HG03558 (cell line): ENCODE measurements around the gene RBBP7.
A peak's percentile ranks its signal among the peaks of the same experiment; 100 is the strongest.

ENCODE experiments used
- ATAC-seq: cut with Tn5 transposase; IDR thresholded peaks from one replicate; pipeline ENCODE4 v1.9.1; 2021; ENCODE audit warnings: moderate number of reproducible peaks; ENCODE audit not compliant: unreplicated experiment; ENCODE audit errors: extremely low read depth

Gene RBBP7

GRCh38 chrX:16868920-16869319 lies 1.2 kb downstream of the RBBP7 start:
- ATAC-seq: no peak

GRCh38 chrX:16867947-16868346 lies 2.2 kb downstream of the RBBP7 start:
- ATAC-seq: no peak

GRCh38 chrX:16862829-16863228 lies 7.3 kb downstream of the RBBP7 start:
- no peak for ATAC-seq

- no peak for ATAC-seq
Observed at GRCh38 chrX:16856744-16857143, 13.4 kb downstream of the RBBP7 start.

DNA sequence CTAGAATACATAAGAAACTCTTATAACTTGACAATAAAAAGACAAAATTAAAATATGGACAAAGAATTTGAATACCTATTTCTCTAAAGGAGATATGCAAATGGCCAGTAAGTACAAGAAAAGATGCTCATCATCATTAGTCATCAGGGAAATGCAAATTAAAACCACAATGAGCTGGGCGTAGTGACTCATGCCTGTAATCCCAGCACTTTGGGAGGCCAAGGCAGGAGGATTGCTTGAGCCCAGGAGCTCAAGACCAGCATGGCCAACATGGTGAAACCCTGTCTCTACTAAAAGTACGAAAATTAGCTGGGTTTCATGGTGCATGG lies 14.1 kb downstream of the RBBP7 start:
- peak; percentile 44 for ATAC-seq

DNA sequence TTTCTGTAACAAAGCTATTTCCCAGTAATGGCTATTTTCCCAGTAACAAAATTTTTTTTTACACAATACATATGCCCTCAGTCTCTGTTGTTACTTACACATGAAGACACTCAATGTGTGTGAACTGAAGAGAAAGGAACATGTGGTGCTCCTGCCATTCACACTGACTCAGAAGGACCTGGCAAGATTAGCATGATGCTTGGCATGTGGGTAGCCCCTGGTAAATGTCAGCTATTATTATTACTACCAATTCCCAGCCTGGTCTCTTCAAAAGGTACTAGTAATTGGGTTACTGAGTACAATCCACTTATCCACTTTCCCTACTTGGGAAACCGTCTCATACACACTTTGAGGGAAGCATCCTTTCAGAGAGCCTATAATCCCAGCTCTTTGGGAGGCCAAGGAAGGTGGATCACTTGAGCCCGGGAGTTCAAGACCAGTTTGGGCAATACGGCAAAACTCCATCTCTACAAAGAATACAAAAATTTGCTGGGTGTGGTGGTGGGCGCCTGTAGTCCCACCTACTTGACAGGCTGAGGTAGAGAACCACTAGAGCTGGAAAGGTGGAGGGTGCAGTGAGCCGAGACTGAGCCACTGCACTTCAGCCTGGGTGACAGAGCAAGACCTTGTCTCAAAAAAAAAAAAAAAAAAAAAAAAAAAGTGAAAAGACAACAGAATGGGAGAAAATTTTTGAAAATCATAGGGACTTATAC lies 14.6 kb downstream of the RBBP7 start:
- ATAC-seq: no peak

GRCh38 chrX:16853537-16853936 lies 16.6 kb downstream of the RBBP7 start:
- ATAC-seq: no peak

- no peak for ATAC-seq
Observed at GRCh38 chrX:16852617-16853179, 17.5 kb downstream of the RBBP7 start.

- no peak for ATAC-seq
Observed at GRCh38 chrX:16851827-16852226, 18.3 kb downstream of the RBBP7 start.

DNA sequence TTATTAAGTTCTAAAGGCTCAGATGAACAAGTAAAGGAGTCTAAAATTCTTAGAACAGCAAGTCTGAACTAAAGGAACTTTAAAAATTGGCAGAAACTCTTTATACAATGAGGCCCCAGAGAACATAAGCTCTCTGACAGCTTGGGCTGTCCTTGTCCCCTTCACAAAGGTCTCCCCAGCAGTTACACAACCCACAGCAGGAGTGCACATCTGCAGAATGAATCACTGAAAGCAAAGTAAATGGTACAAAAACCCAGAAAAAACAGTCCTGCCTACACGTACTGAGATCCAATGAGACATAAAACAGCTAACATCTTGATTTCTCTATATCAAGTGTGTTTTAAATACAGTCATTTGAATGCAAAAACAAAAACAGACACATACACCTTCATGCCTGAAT lies 18.7 kb downstream of the RBBP7 start:
- no peak for ATAC-seq

DNA sequence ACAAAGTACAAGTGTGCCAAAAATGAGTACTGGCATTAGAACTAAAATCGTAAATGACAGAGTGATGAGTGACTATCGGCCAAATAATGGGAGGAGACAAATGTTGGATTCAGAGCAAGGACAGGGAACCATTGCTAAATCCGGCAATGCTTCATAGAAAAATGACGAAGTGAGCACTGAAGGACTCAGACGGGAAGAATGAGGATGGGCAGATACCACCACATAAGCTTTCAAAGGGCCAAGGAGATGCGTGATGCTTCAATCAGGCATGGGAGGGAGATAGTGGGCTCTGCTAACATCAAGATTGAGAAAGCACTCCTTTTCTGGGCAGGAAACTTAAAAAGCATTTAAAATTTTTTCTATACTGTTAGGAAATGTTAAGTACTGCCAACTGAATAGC lies 21.6 kb downstream of the RBBP7 start:
- ATAC-seq: no peak

DNA sequence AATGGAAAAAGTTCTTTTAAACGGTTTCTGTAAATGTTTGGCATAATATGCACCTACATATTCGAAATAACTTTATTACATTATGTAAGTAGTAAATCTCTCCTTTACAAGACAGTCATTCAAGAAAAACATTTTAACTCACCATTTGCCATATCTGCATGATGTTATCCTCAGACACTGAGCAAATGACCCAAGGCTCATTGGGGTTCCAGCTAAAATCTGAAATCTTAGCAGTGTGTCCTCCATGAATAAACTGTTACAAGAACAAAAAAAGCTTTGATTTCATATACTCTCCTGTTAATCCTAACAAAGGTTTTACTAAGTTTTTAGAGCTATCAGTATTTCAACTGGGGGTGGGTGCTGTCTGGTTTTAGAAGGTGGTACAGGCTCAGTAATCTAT lies 24.5 kb downstream of the RBBP7 start:
- ATAC-seq: no peak

GRCh38 chrX:16843208-16843909 lies 26.8 kb downstream of the RBBP7 start:
- ATAC-seq: no peak

- no peak for ATAC-seq
Observed at GRCh38 chrX:16842684-16843083, 27.5 kb downstream of the RBBP7 start.

DNA sequence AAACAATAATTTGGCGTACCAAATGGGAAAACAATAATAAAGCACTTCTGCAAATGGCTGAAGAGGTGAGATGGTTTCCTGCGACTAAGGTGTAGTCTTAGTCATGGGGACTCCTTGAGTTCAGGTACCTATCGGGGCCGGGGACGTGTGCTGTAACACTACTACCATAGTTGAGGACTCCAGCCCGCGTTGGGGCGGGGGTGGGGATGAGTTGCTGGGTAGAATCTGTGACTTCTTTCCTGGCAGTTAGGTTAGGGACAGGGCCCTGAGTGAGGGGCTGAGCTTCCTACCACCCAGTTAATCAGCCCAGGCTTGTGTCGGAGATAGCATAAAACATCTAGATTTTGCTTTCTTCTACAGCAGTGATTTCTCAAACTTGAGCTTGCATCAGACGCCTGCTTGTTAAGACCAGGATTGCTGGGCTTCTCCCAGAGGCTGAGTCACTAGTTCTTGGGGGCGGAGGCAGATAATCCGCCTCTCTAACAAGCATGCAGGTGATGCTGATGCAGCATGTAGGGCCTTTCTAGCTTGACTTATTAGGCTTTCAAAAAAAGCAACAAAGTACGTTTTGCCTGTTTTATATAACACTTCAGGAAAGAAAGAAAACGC lies 30.2 kb downstream of the RBBP7 start:
- ATAC-seq: no peak

DNA sequence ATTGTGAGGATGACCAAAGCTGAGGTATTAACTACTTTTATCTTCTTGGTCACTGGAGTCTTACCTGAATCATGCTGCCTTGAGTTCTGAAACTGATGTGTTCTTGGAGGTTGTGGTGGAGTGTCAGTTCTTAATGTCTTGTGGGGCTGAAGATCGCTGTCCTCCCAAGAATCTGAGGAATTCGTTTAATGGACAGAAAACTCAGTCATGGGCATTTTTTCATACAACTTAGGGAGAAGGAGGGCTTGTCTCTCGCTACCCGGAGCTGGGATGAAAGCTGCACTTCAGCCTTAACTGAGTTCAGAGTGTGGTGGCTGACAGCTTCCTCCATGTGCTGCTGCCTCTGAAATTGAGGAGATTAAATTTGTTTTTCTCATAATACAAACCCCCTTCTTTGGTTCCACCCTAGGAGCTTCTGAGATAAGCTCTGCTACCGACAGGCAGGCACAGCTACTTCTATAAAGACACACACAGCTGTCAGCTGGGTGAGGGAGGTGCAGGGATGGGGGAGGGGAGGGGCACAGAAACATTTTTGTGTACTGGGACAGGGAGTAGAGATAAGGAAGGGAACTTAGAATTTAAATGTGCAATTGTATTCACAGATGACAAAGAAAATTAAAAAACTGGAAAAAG lies 30.8 kb downstream of the RBBP7 start:
- ATAC-seq: no peak

DNA sequence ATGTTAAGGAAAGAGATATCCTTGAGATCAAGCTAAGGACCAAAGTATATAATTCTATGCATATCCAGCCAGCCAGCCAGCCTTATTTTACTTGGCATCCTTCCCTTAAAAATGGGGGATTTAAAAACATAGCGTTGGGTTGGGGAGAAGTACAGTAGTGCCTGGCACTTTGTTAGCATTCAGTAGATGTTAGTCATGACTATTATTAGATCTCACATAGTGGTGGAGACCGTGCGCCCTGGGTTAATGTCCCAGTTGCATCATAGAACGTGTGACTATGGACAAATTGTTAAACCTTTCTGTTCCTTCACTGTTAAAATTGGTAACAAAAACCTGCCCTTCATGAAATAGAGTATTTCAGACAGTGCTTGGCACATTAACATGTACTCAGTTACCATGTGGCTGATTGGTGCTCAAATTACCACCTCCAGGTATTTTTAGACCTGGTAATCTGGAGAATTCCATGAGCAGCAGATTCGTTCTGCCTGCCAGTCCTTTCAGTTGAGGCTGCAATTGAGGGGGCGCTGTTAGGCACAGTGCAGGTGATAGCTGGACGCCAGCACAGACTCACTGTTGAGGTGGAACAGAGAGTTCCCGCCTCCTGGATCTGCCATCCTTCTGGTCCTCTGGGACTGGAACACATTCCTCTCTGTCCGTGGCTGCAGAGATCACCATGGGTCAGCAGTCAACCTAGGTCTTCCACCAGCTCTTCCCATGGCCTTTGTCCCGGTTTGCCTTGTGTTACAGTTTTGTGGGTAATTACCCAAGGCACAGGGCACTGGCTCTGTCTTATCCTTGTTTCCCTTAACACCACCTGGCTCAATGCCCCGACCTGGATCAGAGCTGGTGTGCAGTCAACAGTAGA lies 31.7 kb downstream of the RBBP7 start:
- ATAC-seq: no peak

GRCh38 chrX:16836371-16836770 lies 33.8 kb downstream of the RBBP7 start:
- ATAC-seq: no peak

- ATAC-seq: no peak
Observed at GRCh38 chrX:16834806-16835205, 35.4 kb downstream of the RBBP7 start.

GRCh38 chrX:16832301-16832700 lies 37.9 kb downstream of the RBBP7 start:
- ATAC-seq: no peak
